Subcutaneous adipose tissue (tissue), 4 donors: Measurements from ENCODE around the gene FBXO31. TPM values are rescaled to one million over a fixed set of nuclear protein-coding genes. Genes with fewer than 3 reads are reported as not detected.

Experiments
- total RNA-seq, 4 donors: library from RNA; depleted of rRNA; stranded (reverse); fragments of >200 nt; gene quantifications; one replicate each; pipeline ENCODE4 v1.1.0, GENCODE V29; 2016
- TF ChIP-seq, protein P1 (sequence below): fragments of 450-650 bp; IDR thresholded peaks from one replicate; pipeline ENCODE4 v1.5.1; 2016; ENCODE audit warnings: low read depth, mild to moderate bottlenecking, control low read depth, antibody characterized with exemption, moderate library complexity

Gene FBXO31
- total RNA-seq, 4 donors from 2014 or later, result 36.7 to 353 (median 76.1) TPM

DNA sequence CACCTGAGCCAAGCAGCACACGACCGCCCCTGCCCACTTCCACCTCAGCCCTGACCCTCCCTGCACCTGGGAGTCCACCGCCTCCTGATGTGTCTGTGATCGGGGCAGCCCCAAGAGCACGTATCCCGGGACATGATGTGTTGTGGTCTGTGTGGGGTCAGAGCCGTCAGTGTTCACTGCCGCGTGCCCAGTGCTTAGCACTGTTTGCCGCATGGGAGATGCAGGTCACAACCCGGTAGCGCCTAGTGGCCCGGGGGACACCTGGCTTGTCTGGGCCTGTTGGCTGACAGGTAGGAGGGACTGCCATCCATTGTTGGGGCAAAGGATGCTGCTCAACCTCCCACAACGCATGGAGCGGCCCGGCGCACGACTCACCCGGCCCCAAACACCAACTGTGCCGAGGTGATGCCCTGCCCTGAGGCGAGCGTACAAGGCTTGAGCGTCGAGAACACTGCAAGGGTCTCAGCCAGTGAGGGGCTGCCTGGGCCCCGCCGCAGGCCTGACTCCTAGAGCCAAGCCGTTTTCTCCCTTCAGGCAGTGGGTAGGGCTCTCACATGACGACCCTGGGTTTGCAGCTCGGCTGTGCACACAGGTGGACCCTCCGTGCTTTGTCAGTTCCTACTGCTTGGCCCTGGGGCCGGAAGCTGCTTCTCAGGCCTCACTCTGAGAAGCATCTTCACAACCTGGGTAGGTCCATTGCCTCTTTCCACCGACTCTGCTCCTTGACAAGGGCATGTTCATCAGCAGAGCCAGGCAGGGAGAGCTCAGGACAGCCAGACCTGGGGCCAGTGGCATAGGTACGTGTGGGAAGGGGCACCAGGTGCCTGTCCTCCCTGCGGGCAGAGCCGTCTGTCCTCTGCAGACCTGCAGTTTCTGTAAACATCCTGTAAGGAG is 60.5 kb downstream of the FBXO31 start:
- TF ChIP-seq, protein P1, sequence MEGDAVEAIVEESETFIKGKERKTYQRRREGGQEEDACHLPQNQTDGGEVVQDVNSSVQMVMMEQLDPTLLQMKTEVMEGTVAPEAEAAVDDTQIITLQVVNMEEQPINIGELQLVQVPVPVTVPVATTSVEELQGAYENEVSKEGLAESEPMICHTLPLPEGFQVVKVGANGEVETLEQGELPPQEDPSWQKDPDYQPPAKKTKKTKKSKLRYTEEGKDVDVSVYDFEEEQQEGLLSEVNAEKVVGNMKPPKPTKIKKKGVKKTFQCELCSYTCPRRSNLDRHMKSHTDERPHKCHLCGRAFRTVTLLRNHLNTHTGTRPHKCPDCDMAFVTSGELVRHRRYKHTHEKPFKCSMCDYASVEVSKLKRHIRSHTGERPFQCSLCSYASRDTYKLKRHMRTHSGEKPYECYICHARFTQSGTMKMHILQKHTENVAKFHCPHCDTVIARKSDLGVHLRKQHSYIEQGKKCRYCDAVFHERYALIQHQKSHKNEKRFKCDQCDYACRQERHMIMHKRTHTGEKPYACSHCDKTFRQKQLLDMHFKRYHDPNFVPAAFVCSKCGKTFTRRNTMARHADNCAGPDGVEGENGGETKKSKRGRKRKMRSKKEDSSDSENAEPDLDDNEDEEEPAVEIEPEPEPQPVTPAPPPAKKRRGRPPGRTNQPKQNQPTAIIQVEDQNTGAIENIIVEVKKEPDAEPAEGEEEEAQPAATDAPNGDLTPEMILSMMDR, result no peak

DNA sequence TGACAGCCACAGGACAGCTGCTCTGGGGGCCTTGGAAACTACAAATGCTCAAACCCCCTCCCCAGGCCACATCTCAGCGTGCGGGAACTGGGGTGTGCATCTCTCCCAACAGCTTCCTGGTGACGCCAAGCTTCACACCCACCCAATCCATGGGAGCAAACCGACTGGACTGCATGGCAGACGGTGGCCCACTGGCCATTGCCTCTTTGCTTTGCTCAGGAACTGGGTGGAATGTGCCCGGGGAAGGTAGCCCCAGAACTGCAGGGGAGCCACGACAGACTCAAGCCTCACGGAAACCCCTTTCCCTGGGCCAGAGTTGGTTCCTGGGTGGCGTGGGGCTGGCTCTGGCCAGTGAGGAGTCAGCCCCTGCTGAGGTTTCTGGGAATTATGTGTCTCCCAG is 61.2 kb downstream of the FBXO31 start:
- TF ChIP-seq, protein P1, result no peak

DNA sequence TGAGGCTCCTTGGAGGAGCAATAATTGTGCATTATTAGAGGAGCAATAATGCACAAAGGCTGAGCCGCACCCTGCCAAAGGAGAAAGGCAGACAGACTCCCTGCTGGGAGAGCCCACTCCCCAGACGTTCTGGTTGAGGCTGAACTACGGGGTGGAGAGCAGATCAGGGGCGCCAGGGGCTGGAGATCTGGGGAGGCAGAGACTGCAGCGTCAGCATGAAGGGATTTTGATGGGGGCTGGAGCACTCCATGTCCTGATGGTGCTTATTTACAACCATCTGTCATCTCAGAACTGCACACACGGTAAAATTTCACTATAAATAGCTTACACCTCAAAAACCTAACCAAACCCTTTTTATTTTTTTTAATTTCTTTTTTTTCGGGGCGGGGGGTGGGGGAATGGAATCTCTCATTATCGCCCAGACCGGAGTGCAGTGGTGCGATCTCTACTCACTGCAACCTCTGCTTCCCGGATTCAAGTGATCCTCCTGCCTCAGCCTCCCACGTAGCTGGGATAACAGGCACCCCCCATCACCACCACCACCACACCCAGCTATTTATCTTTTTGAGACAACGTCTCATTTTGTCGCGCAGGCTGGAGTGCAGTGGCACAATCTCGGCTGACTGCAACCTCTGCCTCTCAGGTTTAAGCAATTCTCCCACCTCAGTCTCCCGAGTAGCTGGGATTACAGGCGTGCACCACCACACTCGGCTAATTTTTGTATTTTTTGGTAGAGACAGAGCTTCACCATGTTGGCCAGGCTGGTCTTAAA is 62.1 kb downstream of the FBXO31 start:
- TF ChIP-seq, protein P1, result no peak

DNA sequence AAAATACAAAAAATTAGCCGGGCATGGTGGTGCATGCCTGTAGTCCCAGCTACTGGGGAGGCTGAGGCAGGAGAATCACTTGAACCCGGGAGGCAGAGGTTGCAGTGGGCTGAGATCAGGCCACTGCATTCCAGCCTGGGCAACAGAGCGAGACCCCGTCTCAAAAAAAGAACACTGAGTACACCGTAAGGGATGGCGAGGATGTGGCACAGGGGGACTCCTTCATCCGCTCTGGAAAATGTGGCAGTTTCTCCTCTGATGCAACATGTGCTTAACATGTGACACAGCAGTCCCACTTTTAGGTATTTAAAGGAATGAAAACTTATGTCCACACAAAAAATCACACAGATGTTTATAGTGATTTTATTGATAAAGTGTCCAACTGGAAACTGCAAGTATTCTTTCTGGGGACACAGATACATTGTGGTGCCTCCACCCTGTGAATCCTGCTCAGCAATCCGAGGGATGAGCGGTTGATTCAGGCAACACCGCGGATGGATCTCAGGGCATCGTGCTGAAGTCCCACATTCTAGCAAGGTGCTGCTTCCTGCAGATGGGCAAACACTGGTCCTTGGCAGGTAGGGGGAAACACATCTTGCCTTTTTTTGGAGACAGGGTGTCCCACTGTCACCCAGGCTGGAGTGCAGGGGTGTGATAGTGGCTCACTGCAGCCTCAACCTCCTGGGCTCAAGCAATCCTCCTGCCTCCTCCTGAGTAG is 62.9 kb downstream of the FBXO31 start:
- TF ChIP-seq, protein P1, result no peak

DNA sequence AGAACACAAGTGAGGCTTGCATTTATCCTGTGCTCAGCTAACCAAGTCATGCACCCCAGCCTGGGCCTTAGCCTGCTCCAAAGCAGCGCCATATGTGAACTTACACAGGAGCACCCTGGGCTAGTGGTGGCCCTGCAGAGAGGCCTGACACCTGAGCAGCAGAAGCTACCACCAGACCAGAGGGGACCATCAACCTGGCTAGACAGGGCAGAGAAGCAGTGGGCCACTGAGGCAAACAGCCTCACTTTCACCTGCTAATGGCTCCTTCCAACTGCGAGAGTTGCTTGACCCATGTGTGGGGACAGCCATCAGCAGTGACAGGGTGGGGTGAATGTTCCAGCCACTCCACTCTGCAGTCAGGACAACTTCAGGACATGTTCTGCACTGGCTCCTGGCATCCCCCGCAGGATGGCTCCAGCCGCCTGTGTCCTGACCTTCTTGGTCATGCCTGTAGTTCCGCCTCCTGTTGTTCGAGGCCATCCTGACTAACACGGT is 63.5 kb downstream of the FBXO31 start:
- TF ChIP-seq, protein P1, result no peak

DNA sequence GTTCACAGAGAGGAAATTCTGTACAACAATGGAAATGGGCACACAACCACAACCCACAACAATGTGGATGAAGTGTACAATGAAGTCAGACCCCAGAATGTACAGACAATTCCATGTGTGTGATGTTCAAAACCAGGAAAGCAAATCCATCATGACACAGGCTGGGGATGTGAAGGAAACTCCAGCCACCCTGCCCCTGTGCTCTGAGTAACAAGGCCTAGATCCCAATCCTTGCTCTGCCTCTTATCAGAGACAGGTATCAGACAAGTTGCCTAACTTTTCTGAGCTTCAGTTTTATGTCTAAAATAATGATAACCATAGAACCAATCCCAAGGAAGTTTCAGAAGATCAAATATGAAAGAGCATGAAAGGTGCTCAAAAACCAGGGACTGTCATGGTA is 64.6 kb downstream of the FBXO31 start:
- TF ChIP-seq, protein P1, result no peak
